ENCODE measurements around the gene NTNG1.

The NTNG1 gene

DNA sequence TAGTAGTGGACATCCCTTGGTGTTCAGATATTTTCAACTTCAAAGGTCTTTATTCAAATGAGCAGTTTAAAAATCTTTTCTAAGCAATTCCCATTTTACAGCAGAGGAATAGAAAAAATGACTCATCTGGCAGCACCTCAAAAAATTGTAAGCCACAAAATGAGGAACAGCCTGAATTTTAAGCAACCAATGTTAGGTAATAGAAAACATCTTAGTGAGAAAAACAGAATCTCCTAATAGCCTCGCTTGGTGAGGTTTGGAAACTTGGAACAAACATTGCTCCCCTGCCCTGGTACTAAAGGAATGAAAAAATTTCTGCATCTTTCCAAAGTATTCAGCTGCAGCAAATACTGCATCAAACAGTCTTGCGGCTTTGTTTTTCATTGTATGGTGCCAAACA, 264.4 kb downstream of the NTNG1 start:
- DNase-seq (ENCODE audit: low read depth) = no peak

DNA sequence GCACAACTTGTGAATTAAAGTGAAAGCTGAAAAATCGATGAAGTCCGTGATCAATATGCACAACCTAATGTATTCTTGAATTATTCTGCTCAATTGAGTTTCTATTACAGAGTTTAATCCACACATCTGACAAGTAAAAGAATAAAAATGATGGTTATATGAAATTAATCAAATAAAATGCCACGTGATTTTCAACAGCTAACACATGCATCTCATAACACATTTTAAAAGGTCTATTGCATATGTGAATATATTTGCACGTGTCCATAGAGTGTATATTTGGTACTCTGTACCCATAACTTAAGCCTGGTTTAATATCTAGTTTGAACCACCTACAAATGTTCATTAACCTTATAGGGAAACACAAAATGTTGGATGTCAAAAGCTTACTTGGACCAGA, 266.2 kb downstream of the NTNG1 start:
- DNase-seq (ENCODE audit: low read depth) = no peak

DNA sequence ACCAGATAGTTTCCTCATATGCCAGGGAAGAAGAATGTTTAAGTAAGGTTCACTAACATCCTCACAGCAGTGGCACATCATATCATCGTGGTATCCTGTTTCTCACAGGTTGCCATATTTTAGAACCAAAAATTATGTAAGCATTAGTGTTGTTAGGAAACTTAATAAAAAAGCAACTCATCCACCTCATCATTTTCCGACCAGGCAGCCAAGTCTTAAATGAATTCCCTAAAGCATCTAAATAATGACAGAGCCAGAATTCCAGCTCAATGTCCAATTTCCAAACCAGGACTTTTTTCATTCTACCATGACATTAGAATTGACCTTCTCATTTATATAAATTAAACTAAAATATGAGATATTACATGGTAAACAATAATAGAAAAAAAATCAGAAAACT, 272.7 kb downstream of the NTNG1 start:
- no peak for DNase-seq (ENCODE audit: low read depth)

DNA sequence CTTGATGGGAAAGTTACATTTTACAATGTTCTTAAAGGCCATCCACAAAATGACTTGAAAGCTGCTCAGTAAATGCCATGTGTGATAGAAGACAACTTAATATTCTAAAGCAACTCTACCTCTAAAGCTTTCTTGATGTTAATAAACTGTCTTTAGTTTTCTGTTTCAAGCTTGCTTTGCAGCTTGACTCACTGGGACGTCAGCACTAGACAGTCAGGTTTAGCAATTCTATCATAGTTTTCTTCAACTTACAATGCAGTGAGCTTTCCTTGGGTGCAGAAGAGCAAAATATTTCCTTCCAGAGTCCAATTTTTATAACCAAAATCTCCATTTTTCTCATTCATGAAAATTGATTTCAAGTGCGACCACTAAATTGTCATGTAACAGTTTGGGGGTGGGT, 273.1 kb downstream of the NTNG1 start:
- no peak for DNase-seq (ENCODE audit: low read depth)

DNA sequence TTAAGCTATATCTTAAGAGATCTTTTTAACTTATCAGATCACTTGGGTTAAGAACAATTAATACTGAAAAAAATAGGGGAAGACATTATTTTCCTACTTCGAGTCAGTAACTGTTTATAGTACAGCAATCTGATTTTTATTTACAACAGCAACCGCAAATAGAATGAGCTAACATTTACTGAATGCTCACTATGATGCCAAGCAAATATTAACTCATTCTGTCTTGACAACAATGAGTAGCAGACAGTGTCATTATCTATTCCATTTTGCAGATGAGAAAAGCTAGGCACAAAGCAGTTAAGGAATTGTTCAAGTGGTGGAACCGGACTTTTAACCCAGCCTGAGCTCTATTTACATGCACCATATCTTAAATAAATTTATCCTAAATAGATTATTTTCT, 273.7 kb downstream of the NTNG1 start:
- DNase-seq (ENCODE audit: low read depth) = no peak

DNA sequence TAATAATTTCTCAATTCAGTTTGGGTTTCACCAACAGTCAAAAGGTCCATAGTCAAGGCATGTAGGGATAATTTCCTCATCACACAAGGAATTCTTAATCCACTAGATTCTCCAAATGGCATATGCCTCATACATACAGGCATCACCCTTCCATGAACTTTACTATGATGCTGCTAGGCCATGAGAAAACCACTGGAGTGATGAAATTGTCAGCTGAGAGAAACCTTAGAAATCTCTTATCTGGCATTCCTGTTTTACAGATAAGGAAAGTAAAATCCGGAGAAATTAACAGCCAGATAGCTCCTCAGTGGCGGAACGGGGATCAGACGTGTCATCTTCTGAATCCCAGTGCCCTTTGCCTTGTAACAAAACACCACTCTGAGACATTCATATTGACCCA, 274.4 kb downstream of the NTNG1 start:
- no peak for DNase-seq (ENCODE audit: low read depth)

DNA sequence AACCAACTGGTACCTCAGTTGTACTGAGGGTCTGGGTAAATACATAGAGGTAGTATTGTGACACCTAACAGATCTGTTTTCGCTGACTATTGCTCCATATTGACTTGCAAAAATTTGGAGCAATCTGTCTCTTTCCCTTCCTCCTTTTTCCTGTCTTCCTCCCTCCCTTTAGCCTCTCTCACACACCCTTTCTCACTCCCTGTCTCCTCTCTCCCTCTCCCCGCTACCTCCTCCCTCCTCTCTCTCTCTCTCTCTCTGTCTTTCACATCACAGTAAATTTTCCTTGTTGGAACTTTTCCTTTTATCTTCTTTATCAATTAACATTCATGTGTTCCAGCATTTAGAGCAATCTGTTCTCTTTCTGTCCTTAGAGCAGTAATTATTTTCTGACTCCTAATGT, 278.2 kb downstream of the NTNG1 start:
- DNase-seq (ENCODE audit: low read depth) = no peak

DNA sequence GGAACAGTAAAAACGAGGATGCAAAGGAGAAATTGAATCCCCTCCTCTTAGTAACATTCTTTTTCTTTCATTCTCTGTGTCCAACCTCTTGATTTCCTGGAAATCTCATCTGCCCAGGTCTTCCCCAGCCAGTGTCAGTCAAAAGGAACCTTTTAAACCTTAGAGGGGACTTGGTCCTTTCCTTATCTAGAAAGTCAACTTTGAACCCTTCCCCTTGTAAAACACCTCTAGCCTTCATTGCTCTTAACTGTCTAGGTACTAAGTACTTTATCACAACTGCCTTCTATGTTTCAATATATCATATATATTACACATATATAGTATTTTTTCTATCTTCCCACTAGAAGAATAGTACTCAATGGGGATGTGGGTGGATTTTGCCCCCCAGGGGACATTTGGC, 282.1 kb downstream of the NTNG1 start:
- no peak for DNase-seq (ENCODE audit: low read depth)

DNA sequence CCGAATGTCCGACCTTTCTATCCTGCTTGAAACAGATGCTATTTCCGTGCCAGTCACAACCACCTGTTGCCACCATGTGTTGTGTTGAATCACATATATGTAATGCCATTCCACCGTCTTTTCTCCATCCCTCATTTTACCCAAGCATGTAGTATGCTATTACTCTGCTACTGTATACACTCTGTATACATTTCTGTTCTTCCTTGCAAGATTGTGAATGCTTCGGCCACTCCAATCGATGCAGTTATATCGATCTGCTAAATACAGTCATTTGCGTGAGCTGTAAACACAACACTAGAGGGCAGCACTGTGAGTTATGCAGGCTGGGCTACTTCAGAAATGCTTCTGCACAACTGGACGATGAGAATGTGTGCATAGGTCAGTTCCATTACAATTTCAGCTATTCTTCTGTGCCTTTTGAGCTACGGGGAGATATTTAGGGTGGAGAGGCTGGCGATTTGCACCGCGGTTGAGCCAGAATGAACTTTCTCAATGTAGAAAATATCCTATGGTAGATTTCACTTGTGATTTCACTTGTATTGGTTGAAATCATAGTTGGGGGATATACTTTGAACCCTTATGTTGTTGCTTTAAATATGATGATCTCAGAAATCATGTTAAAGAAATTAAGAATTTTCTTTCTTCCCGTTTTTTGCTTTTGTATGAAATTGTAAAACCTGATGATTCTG, 289.8 kb downstream of the NTNG1 start:
- no peak for DNase-seq (ENCODE audit: low read depth)

DNA sequence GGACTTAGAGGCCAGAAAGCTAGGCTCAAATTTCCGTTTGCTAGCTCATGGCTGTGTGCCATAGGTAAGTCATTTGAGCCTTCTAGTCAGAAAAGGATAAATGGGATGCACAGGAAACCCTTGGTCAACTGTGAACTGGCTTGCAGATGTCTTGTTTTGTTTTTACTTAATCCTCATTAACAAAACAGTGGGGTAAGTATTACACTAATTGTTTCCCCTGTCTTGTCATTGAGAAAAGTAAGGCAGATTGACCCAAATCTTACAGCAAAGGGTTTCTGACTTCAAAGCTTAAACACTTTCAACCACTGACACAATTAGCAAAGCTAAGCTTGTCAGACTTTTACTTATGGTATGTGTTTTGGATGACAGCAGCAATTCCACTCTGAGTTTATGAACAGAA, 291.3 kb downstream of the NTNG1 start:
- no peak for DNase-seq (ENCODE audit: low read depth)

DNA sequence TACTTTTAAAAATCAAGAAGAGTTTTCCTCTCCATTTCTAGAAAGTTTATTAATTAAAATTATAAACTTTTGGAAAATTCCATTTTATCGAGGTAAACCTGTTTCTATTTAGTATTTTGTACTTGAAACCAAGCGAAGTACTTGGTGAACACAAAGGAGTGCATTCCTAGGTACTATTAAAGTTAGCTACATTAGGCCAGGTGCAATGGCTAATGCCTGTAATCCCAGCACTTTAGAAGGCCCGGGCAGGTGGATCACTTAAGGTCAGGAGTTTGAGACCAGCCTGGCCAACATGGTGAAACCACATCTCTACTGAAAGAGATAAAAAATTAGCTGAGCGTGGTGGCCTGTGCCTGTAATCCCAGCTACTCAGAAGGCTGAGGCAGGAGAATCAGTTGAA, 292.2 kb downstream of the NTNG1 start:
- DNase-seq (ENCODE audit: low read depth) = no peak

DNA sequence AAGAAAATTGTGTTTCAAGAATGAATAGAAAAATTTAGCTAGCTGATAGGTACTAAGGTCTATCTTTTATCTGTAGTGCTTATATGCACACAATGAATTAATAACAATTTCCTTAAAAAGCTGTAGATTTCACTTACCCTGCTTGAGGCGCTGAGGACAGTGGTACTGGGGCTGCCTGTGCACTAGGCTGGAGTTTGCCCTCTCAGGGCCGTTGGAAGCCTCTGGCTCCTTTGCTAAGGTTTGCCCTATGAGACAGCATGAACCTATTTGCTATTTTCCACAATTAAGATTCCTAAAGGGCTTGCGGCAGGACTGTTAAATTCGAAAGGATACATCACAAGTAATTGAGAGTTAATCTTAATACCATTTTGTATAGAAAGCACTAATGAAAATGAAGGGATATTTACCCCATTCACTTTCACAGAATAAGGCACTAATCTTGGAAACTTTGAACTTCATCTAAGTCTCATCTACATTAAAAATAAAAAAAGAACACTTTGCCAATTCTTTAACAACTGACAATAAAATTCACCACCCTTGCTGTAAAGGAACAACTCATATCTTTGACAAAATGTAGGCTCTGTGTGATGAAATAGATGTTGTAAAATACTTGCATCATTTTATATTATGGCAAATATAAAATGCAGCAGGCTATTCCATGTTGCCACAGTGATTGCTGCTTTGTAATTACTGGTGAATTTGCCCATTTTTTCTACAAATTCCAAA, 293.0 kb downstream of the NTNG1 start:
- no peak for DNase-seq (ENCODE audit: low read depth)

DNA sequence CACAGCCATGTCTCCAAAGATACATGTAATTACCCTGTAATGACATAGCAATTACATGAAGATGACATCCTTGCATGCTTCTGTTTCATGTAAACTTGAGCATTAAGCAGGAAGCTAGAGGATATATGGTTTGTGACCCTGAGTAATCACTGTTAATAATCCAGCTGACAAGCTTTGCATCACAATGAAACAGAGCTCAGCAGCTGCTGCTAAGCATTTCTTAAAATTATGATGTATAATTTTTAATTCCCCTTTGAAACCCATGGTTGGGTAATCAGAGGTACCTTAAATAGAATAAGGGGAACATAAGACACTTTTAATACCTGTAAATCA, 293.5 kb downstream of the NTNG1 start:
- DNase-seq (ENCODE audit: low read depth) = no peak

DNA sequence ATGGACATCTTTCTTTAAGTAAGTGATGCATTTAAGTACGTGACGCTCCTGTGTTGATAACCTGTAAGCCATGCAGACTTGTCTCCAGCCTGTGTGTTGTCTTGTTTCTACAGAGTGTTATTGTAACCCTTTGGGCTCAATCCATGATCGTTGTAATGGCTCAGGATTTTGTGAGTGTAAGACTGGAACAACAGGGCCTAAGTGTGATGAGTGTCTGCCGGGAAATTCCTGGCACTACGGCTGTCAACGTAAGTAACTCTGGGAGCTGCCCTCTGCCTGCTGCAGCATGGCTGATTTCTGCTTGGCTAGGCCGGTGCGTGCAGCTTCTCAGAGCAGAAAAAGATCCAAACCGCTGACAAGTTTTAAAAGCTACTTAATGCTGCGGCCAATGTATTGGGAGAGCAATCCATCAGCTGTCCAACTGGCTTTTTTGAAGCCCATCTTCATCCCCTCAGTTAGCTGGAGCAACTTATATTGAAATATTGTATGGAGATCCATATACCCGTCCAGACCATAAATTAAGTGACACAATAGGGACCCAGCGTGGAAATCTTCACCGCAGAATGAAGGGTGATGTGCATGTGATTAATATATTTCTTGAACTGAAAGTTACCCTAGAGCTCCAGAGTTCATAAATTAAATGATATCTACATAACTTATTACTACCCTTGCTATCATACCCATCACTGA, 295.9 kb downstream of the NTNG1 start:
- DNase-seq (ENCODE audit: low read depth) = no peak

DNA sequence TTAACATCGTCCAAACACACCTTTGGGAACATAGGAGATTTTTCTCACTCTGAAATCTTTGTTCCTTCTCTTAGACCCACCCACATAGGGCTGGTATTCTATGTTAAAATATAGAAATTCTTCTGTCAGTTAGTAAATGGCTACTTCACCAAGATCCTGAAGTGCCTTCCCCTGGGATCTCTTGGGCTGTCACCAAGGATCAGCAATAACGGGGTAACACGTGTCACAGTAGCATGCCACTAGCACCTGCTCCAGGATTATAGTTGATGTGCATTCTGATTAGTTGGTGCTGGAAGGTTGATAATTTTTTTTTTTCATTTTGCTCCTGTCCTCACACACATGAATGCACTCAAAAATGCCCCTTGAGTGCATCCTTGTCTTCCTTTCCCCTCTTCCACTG, 298.7 kb downstream of the NTNG1 start:
- no peak for DNase-seq (ENCODE audit: low read depth)

DNA sequence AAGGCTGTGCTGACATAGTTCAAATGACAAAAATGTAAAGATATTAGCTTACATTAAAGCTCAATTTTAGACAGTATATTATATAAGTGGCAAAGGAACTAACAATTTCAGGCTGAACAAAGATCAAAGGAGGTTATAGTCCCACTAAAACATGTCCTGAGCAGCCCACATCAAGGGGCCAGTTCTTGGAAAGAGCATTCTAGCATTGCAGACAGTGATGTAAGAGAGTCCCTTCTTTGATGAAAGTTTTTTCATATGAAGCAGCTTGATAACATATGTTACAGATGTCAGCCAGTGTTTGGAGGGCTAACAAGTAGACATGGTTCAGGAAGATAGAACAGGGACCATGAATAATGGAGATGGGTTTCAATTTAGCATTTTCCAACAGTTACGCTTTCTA, 301.7 kb downstream of the NTNG1 start:
- DNase-seq (ENCODE audit: low read depth) = no peak

DNA sequence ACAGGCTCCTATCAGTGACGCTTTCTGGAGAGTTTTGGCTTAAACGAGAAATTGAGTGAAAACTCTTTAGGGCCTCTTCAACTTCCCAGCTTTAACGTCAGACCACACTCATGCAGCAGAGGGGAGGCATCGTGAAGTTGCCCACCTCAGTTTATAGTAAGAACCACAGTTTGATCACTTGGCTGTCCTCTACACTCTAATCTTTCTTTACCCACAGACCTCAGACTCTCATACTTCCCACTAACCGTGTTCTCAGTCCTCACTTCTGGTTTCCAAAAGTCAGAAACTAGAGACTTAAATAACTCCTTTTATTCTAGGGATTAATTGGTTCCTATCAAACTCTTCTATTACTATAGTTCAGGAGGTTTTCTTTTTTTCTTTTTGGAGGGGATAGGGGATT, 302.2 kb downstream of the NTNG1 start:
- no peak for DNase-seq (ENCODE audit: low read depth)

DNA sequence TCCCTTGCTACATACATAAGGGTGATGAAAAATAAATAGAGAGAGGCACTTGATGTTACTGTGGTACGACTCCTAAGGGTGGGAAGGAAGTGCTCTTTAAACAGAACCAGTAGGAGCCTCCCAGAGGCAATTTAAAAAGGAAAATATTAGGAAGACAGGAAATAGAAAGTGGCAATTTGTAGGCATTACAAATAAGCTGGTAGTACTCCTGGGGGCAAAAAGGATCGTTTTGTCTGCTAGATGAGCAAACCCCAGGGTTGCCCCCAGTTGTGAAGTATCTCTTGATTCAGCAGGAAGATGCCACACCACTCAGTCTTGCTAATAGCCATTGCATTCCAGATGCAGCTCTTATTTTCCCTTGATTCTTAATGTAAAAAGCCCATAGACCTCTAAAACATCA, 303.0 kb downstream of the NTNG1 start:
- no peak for DNase-seq (ENCODE audit: low read depth)

DNA sequence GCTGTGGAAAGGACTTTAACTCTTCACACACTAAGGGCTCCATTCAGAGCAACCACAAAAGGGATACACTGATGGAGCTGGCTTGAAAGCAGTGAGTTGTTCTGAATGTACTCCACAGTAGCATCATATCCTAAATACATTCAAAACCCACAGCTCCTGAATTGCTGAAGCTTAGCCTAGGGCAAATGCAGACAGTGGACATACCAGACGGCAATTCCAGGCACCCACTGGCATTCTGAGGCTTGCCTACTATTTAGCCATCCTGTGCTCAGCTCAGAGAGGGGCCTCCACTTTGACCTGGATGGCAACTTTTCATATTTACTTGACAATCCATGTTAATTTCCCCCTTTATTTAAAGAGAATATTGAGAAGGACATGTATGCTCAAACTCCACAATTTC, 303.5 kb downstream of the NTNG1 start:
- no peak for DNase-seq (ENCODE audit: low read depth)

DNA sequence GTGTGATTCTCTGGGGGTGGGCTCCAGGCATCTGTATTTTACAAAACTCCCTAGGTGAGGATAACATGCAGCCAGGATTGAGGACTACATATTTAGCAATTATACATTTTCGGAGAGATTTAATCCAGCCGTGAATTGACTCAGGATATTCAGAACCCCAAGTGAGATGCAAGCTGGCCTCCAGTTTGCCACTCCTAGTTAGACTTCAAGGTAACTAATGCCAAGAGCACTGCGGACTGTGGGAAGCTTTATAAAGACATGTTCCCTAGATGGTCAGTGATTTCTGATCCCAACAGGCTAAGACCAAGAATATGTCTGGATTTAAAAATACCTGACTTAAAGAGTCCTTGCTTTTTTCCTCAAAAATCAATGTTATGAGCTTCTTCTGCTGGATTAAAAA, 308.5 kb downstream of the NTNG1 start:
- DNase-seq (ENCODE audit: low read depth) = no peak

DNA sequence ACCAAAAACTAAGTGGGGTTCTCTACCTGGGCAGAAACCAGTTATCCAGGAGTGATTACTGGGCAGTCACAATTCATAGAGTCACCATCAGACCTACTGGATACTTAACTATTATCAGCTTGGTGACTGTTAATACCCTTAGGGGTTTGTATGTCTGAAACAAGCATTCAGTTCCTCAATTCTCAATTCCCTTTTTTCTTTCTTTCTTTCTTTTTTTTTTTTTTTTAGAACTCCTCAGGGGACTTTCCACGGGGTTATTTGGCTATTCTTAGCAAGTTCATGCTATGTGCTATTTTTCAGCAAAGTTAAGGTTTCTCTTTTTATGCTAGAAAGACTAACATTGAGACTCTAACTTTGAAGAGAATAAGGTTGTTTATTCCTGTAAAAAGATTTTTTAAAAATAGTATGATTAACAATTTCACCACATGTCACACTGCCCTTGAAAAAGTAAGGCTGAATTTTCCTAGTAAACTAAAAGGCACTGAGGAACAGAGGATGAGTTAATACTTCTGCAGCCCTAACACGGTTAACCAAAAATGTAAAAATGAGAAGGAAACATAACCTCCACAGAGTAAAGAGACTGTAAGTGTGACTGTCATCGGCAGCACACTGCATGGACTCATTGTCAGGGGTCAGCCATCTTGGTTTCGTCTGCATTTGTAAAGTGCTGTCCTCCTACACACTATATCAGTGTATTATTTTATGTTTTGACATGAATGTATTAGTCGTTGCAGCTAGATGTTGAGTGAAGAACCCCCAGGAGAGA, 310.2 kb downstream of the NTNG1 start:
- DNase-seq (ENCODE audit: low read depth) = no peak

DNA sequence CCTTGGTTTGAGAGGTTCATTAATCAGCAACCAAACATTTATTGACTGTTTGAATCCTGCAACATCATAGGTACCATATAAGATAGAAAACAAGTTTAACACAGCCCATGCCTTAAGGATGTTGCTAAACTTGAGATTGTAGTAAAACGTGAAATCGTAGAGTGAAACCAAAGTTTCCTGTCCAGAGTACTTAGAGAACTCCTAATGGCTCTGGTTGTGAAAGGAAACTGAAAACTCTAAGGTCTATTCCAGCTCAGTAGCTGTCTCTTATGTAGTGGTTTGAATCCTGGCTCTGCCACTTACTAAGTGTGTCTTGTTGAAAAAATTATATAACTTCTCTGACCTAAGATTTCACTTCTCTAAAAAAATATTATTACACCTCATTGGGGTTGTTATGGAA, 310.9 kb downstream of the NTNG1 start:
- DNase-seq (ENCODE audit: low read depth) = no peak

DNA sequence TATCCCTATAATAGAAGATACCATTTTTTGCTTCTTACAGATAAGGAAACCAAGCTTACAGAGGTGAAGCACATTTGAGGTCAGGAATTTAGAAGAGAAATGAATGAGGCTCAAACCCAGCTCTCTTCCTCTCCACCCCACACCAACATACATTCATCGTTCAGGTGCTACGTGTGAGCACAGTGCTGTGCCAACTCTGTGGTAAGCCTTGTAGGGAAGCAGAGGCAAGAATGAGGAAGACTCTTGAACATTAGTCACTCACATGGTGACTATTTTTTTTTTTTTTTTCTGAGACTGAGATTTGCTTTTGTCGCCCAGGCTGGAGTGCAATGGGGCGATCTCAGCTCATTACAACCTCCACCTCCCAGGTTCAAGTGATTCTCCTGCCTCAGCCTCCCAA, 314.0 kb downstream of the NTNG1 start:
- DNase-seq (ENCODE audit: low read depth) = no peak
